ENCODE measurements around the gene AACS.
"Not testable (repeated sequence)": the region's sequence is repeated elsewhere in the genome, so short reads cannot be mapped to it uniquely, and the experiment has no call there.

AACS gene

GRCh38 chr12:125074294-125074693 lies 9.1 kb downstream of the AACS start:
- not testable (repeated sequence) for H3K9ac ChIP-seq (ENCODE audit: low read length); H3K9me3 ChIP-seq (ENCODE audit: control insufficient read depth, low read length); H3K27me3 ChIP-seq (replicated peaks; ENCODE audit: control insufficient read depth, insufficient read depth, low read length); DNase-seq (ENCODE audit: low read depth); H3K4me3 ChIP-seq (ENCODE audit: low read length)
- Histone ChIP-seq H3K4me1 (ENCODE audit: control insufficient read depth, insufficient read depth, low read length) (peaks cover 13% of the 10 kb centered on the region), H3K36me3 (ENCODE audit: control insufficient read depth, insufficient read depth, low read length, severe bottlenecking) (peaks cover 53% of the 10 kb centered on the region)

GRCh38 chr12:125076103-125076502 lies 10.9 kb downstream of the AACS start:
- Histone ChIP-seq H3K4me1 (ENCODE audit: control insufficient read depth, insufficient read depth, low read length) (peaks cover 16% of the 10 kb centered on the region), H3K9me3 (ENCODE audit: control insufficient read depth, low read length) (no peaks in the 10 kb centered on the region), H3K36me3 (ENCODE audit: control insufficient read depth, insufficient read depth, low read length, severe bottlenecking) (peaks cover 46% of the 10 kb centered on the region), H3K27me3 (replicated peaks; ENCODE audit: control insufficient read depth, insufficient read depth, low read length) (no peaks in the 10 kb centered on the region), H3K4me3 (ENCODE audit: low read length) (no peak overlapping the region), H3K9ac (ENCODE audit: low read length) (no peak overlapping the region)
- no peak for DNase-seq (ENCODE audit: low read depth)

- no peak overlapping the region for H3K4me3 ChIP-seq (ENCODE audit: low read length)
- H3K27me3 ChIP-seq (replicated peaks; ENCODE audit: control insufficient read depth, insufficient read depth, low read length), result no peaks in the 10 kb centered on the region
- H3K36me3 ChIP-seq (ENCODE audit: control insufficient read depth, insufficient read depth, low read length, severe bottlenecking), result peaks cover 44% of the 10 kb centered on the region
- DNase-seq (ENCODE audit: low read depth), result no peak
- no peaks in the 10 kb centered on the region for H3K9me3 ChIP-seq (ENCODE audit: control insufficient read depth, low read length)
- H3K4me1 ChIP-seq (ENCODE audit: control insufficient read depth, insufficient read depth, low read length), result peaks cover 17% of the 10 kb centered on the region
- peak overlapping the region; percentile 72 for H3K9ac ChIP-seq (ENCODE audit: low read length)
Observed at GRCh38 chr12:125079084-125079483, 13.8 kb downstream of the AACS start.

- H3K36me3 ChIP-seq (ENCODE audit: control insufficient read depth, insufficient read depth, low read length, severe bottlenecking), result peaks cover 52% of the 10 kb centered on the region
- peak; percentile 27 for DNase-seq (ENCODE audit: low read depth)
- no peaks in the 10 kb centered on the region for H3K27me3 ChIP-seq (replicated peaks; ENCODE audit: control insufficient read depth, insufficient read depth, low read length)
- peak overlapping the region; percentile 61 for H3K4me3 ChIP-seq (ENCODE audit: low read length)
- peak overlapping the region; percentile 72 for H3K9ac ChIP-seq (ENCODE audit: low read length)
- no peaks in the 10 kb centered on the region for H3K9me3 ChIP-seq (ENCODE audit: control insufficient read depth, low read length)
- H3K4me1 ChIP-seq (ENCODE audit: control insufficient read depth, insufficient read depth, low read length), result peaks cover 17% of the 10 kb centered on the region
Observed at GRCh38 chr12:125079648-125080645, 14.7 kb downstream of the AACS start.

- H3K9me3 ChIP-seq (ENCODE audit: control insufficient read depth, low read length), result no peaks in the 10 kb centered on the region
- H3K27me3 ChIP-seq (replicated peaks; ENCODE audit: control insufficient read depth, insufficient read depth, low read length), result no peaks in the 10 kb centered on the region
- no peak overlapping the region for H3K9ac ChIP-seq (ENCODE audit: low read length)
- H3K4me3 ChIP-seq (ENCODE audit: low read length), result no peak overlapping the region
- peaks cover 60% of the 10 kb centered on the region for H3K36me3 ChIP-seq (ENCODE audit: control insufficient read depth, insufficient read depth, low read length, severe bottlenecking)
- peaks cover 17% of the 10 kb centered on the region for H3K4me1 ChIP-seq (ENCODE audit: control insufficient read depth, insufficient read depth, low read length)
- DNase-seq (ENCODE audit: low read depth), result no peak
Observed at GRCh38 chr12:125081427-125081826, 16.2 kb downstream of the AACS start.

- H3K36me3 ChIP-seq (ENCODE audit: control insufficient read depth, insufficient read depth, low read length, severe bottlenecking), result peaks cover 60% of the 10 kb centered on the region
- H3K9me3 ChIP-seq (ENCODE audit: control insufficient read depth, low read length), result no peaks in the 10 kb centered on the region
- peaks cover 17% of the 10 kb centered on the region for H3K4me1 ChIP-seq (ENCODE audit: control insufficient read depth, insufficient read depth, low read length)
- DNase-seq (ENCODE audit: low read depth), result no peak
- no peaks in the 10 kb centered on the region for H3K27me3 ChIP-seq (replicated peaks; ENCODE audit: control insufficient read depth, insufficient read depth, low read length)
- no peak overlapping the region for H3K4me3 ChIP-seq (ENCODE audit: low read length)
- H3K9ac ChIP-seq (ENCODE audit: low read length), result no peak overlapping the region
Observed at GRCh38 chr12:125083072-125083471, 17.8 kb downstream of the AACS start.

- DNase-seq (ENCODE audit: low read depth); H3K27me3 ChIP-seq (replicated peaks; ENCODE audit: control insufficient read depth, insufficient read depth, low read length); H3K9me3 ChIP-seq (ENCODE audit: control insufficient read depth, low read length); H3K4me3 ChIP-seq (ENCODE audit: low read length); H3K9ac ChIP-seq (ENCODE audit: low read length); H3K4me1 ChIP-seq (ENCODE audit: control insufficient read depth, insufficient read depth, low read length): not testable (repeated sequence)
- H3K36me3 ChIP-seq (ENCODE audit: control insufficient read depth, insufficient read depth, low read length, severe bottlenecking), result peaks cover 90% of the 10 kb centered on the region
Observed at GRCh38 chr12:125088199-125088598, 23.0 kb downstream of the AACS start.

- H3K9me3 ChIP-seq (ENCODE audit: control insufficient read depth, low read length), result no peaks in the 10 kb centered on the region
- H3K27me3 ChIP-seq (replicated peaks; ENCODE audit: control insufficient read depth, insufficient read depth, low read length), result no peaks in the 10 kb centered on the region
- no peak overlapping the region for H3K4me3 ChIP-seq (ENCODE audit: low read length)
- H3K36me3 ChIP-seq (ENCODE audit: control insufficient read depth, insufficient read depth, low read length, severe bottlenecking), result peaks cover 91% of the 10 kb centered on the region
- H3K9ac ChIP-seq (ENCODE audit: low read length), result no peak overlapping the region
- peaks cover 5% of the 10 kb centered on the region for H3K4me1 ChIP-seq (ENCODE audit: control insufficient read depth, insufficient read depth, low read length)
- DNase-seq (ENCODE audit: low read depth), result no peak
Observed at GRCh38 chr12:125089083-125089482, 23.8 kb downstream of the AACS start.

- Histone ChIP-seq H3K9me3 (ENCODE audit: control insufficient read depth, low read length) (no peaks in the 10 kb centered on the region), H3K4me3 (ENCODE audit: low read length) (no peak overlapping the region), H3K27me3 (replicated peaks; ENCODE audit: control insufficient read depth, insufficient read depth, low read length) (no peaks in the 10 kb centered on the region), H3K36me3 (ENCODE audit: control insufficient read depth, insufficient read depth, low read length, severe bottlenecking) (peaks cover 91% of the 10 kb centered on the region), H3K9ac (ENCODE audit: low read length) (no peak overlapping the region), H3K4me1 (ENCODE audit: control insufficient read depth, insufficient read depth, low read length) (peaks cover 5% of the 10 kb centered on the region)
- no peak for DNase-seq (ENCODE audit: low read depth)
Observed at GRCh38 chr12:125089626-125090025, 24.4 kb downstream of the AACS start.

GRCh38 chr12:125090437-125090836 lies 25.2 kb downstream of the AACS start:
- Histone ChIP-seq H3K4me3 (ENCODE audit: low read length) (no peak overlapping the region), H3K9ac (ENCODE audit: low read length) (no peak overlapping the region), H3K36me3 (ENCODE audit: control insufficient read depth, insufficient read depth, low read length, severe bottlenecking) (peaks cover 91% of the 10 kb centered on the region), H3K4me1 (ENCODE audit: control insufficient read depth, insufficient read depth, low read length) (peaks cover 5% of the 10 kb centered on the region), H3K9me3 (ENCODE audit: control insufficient read depth, low read length) (no peaks in the 10 kb centered on the region), H3K27me3 (replicated peaks; ENCODE audit: control insufficient read depth, insufficient read depth, low read length) (no peaks in the 10 kb centered on the region)
- no peak for DNase-seq (ENCODE audit: low read depth)

- Histone ChIP-seq H3K4me1 (ENCODE audit: control insufficient read depth, insufficient read depth, low read length) (peaks cover 5% of the 10 kb centered on the region), H3K9me3 (ENCODE audit: control insufficient read depth, low read length) (no peaks in the 10 kb centered on the region), H3K9ac (ENCODE audit: low read length) (no peak overlapping the region), H3K4me3 (ENCODE audit: low read length) (no peak overlapping the region), H3K36me3 (ENCODE audit: control insufficient read depth, insufficient read depth, low read length, severe bottlenecking) (peaks cover 81% of the 10 kb centered on the region), H3K27me3 (replicated peaks; ENCODE audit: control insufficient read depth, insufficient read depth, low read length) (no peaks in the 10 kb centered on the region)
- DNase-seq (ENCODE audit: low read depth), result no peak
Observed at GRCh38 chr12:125091401-125091800, 26.2 kb downstream of the AACS start.
